Ecto neural progenitor cell (in vitro differentiated cells): Measurements from ENCODE around the gene NCOA1.

ENCODE experiments used
- DNase-seq: peaks from one replicate; pipeline ENCODE4 v3.0.0-alpha.2; 2018; ENCODE audit warnings: low spot score

NCOA1 gene

DNA sequence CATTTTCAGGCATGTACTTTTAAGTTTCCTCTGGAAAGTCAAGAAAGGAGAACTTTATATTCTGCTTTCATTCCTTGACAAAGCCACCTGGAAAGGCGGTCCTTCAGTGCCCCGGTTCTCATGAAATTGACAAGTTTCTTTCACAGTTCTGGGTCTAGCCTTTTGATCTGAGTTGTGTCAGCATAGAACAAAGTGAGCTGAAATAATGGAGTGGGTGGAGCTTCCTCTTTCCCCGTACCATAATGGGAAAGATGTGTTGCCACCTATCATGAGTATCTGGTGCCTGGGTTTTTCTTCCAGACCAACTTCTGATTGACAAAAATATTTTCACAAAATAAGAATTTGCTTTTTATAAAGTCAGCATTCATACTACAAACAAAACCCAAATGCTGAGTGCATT lies 252.9 kb downstream of the NCOA1 start:
- no peak for DNase-seq

DNA sequence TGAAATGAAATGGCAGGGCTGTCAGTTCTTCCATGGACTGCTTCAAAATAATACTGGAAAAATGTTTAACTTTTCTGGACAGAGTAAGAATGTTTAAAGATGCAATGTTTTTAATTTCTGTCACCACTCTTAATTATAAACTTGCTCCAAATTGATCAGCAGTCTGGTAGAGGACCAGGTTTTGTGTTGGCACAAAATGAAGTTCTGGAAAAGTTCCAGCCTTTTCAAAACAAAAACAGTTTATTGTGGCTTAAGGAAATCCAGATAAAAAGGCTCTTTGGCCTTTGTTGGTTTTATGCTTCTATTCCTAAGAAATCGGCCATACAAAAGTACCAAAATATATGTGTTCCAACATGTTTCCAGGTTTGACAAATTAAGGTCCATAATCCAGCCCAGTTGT lies 253.3 kb downstream of the NCOA1 start:
- DNase-seq = no peak

DNA sequence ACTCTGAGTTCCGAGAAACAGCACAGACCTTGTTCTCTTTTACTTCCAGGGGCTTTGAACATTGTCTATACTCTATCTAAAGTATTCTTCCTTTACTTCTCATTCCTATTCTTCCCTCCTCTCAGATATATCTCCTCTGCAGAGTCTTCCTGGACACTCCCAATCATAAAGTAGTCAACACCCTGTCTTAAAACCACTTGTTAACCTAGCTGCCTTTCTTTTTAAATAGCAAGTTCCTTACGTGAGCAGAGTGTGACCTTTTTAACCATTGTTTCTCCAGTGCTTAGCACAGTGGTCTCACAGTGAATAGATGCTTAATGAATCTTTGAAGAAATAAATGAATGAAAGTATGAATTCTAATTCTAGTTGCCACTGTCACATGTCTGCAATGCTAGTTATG lies 254.8 kb downstream of the NCOA1 start:
- no peak for DNase-seq

GRCh38 chr2:24747299-24747698 lies 256.2 kb downstream of the NCOA1 start:
- DNase-seq = no peak

- DNase-seq = peak; percentile 51
These were observed 258.1 kb downstream of the NCOA1 start for GRCh38 chr2:24749069-24749691.

DNA sequence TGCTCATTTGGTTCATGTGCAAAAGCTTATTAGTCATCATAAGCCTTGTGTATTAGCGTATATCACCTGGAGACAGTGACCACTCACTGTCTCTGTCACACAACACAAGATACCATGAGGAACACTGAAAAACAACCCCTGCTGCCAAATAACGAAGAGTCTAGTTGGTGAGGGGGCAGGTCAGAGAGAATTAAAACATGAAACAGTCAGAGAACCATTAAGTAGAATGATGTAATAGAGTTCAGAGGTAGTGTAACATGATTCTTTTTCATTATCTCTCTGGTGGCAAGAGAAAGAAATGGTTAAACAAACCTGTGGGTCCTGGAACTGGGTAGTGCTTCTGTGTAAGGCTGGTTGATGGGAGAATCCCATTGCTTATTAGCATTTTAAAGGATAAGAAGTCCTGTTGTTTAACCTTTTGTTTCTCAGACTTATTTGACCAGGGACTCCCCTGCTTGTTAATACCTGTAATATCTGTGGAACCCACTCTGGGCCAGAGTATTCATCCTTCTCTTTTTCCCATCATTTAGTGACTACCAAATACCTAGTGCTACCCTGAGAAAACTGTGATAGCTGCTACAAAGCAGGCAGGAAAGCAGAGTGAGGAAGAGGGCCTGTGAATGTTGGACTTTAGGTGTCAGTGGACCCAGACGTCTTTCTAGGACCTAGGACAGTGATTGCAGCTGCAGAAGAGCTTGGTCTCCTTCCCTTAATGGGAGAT lies 264.1 kb downstream of the NCOA1 start:
- no peak for DNase-seq

GRCh38 chr2:24756789-24757188 lies 265.7 kb downstream of the NCOA1 start:
- DNase-seq = no peak

- DNase-seq = no peak
These were observed 270.8 kb downstream of the NCOA1 start for GRCh38 chr2:24761866-24762265.

DNA sequence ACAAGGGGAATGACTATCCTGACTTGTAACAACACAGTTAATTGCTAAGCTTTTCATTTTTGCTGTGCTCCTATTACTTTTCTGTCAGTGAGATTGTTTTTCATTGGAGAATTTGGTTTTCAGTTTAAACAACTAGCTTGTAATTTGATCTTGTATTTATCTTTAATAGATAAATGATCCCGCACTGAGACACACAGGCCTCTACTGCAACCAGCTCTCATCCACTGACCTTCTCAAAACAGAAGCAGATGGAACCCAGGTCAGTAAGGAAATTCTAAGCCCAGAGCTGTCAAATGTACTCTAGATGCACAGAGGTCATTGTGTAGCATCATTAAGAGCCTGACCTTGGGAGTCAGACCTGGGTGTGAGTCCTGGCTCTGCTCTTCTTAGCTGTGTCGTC lies 271.5 kb downstream of the NCOA1 start:
- DNase-seq = no peak

DNA sequence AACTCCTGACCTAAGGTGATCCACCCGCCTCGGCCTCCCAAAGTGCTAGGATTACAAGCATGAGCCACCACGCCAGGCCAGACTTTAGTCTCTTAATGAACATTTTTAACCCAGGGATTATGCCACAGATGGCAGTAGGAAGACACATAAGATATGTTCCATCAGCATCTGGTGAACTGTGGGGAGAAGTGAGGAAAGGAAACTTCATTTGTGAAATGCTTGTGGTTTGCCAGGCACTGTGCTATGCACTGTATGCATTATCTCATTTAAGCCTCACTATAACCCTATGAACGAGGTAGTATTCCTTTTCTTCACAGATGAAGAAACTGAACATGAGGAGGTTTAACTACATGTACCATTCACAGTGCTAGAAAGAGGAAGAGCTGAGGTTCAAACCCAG lies 272.8 kb downstream of the NCOA1 start:
- no peak for DNase-seq

GRCh38 chr2:24766609-24767008 lies 275.6 kb downstream of the NCOA1 start:
- no peak for DNase-seq

- no peak for DNase-seq
These were observed 277.0 kb downstream of the NCOA1 start for GRCh38 chr2:24768013-24768412.

DNA sequence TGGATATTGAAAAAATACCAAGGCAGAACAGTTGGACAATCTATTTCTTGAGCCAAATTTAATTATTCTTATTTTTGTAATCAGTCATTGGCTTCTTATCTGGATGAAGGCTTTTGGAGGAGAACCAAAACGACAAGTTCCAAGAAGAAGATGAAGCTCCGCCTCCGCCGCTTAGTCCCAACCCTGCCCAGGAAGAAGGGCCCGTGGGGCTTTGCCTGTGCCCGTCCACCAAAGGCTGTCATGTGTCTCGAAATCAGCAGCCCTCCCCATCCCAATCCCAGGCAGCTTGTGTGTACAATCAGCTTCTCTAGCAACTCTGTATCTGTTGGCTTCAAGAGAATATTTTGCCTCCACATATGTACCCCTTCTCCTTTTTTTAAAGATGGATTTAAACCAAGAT lies 277.5 kb downstream of the NCOA1 start:
- DNase-seq = no peak

GRCh38 chr2:24771061-24771460 lies 280.0 kb downstream of the NCOA1 start:
- no peak for DNase-seq

- DNase-seq = no peak
These were observed 280.9 kb downstream of the NCOA1 start for GRCh38 chr2:24771764-24772586.

DNA sequence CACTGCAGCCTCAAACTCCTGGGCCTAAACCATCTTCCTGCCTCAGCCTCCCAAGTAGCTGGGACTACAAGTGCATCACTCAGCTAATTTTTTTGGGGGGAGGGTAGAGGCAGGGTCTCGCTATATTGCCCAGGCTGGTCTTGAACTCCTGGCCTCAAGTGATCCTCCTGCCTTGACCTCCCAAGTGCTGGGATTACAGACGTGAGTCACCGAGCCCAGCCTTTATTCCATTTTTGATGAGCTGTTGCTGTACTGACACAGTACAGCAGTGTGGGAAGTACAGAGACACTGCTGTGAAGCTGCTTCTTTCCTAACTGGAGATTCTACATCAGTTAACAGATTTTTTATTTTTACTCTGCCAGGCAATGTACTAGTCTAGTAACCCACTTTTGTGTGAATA lies 283.3 kb downstream of the NCOA1 start:
- DNase-seq = no peak

DNA sequence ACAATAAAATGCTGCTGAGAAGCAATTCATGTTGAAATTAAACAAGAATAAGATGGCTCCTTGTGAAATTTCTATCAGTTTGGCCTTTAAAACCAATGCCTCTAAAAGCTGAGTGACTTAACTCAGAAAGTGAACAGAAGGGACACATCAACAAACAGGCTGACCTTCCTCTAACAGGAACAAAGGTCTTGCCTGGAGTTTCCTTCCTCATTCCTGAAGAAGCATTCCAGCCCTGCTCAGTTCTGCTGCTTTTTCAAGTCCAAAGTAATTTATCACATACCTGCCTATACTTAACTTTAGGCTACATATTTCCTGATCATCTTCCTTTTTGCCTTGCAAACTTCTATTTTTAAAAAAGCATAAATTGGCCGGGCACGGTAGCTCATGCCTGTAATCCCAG lies 288.1 kb downstream of the NCOA1 start:
- no peak for DNase-seq

DNA sequence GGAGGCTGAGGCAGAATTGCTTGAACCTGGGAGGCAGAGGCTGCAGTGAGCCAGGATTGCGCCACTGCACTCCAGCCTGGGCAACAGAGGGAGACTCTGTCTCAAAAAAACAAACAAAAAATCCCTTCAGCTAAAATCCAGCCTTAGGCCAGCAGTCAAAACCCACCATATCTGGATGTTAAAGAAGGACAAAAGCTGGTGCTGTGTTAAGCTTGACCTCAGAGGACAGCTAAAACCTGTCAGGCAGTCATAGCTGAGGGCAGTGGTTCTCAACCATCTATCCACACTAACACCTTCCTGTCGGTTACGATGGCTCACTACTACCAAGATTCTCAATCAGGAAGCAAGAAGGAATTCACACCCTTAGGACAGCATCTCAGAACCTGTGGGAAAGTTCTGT lies 292.6 kb downstream of the NCOA1 start:
- no peak for DNase-seq

GRCh38 chr2:24785671-24786321 lies 294.7 kb downstream of the NCOA1 start:
- DNase-seq = no peak

DNA sequence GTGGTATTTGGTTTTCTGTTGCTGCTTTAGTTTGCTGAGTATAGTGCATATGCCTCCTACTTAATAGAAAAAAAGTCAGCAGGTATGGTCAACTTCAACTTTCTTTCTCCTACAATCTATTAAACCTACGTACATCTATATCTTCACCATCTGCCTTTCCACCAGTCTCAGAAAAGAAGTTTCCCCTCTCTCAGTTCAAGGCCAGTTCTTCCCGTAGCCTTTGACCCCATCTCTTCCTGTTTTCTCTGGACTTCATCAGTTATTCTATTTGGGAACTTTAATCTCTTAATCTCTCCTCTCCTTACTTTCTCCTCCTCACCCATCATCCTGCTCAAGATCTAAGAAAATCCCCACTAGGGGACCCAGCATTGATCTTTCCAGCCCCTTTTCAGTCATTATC lies 296.5 kb downstream of the NCOA1 start:
- no peak for DNase-seq

DNA sequence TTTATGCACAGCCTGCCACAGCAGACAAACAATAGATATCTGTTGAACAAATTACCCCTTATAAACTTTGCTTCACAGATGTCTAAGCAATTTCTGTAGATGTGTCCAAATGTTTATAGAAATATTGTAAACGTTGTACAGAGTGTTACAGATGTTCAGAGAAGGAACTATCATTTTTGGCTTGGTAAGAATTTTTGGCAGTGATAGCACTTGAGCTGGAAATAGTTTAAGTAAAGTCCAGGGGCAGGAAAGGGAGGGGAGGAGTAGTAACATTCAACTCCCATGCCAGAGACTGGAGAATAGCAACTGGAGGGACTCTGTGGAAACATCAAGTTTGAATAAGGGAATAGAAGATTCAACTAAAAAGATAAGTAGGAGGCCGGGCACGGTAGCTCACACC lies 297.8 kb downstream of the NCOA1 start:
- DNase-seq = no peak

DNA sequence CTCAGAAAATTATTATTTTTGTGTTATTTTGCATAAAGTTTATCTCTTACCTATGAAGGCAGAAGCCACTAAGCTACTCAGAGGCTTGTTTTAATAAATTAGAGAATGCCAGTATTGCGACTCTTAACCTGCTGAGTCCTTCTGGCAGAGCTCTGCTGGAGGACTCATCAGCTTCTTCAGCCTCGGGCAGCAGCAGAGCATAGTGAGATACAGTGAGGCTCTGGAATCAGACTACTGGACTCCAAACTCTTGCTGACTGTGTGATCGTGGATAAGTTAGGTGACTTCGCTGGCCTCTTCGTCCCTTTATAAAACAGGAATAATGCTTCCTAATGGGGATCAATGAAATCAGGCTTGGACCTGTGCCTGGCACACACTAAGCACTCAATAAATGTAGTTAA lies 300.4 kb downstream of the NCOA1 start:
- no peak for DNase-seq

GRCh38 chr2:24792542-24792873 lies 301.5 kb downstream of the NCOA1 start:
- no peak for DNase-seq
